ENCODE results near the gene TMA7. TPM values are rescaled to one million over a fixed set of nuclear protein-coding genes. Genes with fewer than 3 reads are reported as not detected.

The TMA7 gene
- total RNA-seq, 2 donors from 2014 or later: 290 to 326 TPM

- no peak for DNase-seq
- H3K27ac Mint-ChIP-seq: no peak overlapping the region
- no peaks in the 10 kb centered on the region for H3K27me3 Mint-ChIP-seq (ENCODE audit: insufficient read depth)
- H3K9me3 ChIP-seq (ENCODE audit: control insufficient read depth, low read length): no peaks in the 10 kb centered on the region
- no peak overlapping the region for H3K4me3 Mint-ChIP-seq
- peaks cover 73% of the 10 kb centered on the region for H3K36me3 ChIP-seq (ENCODE audit: control insufficient read depth, insufficient read depth, low read length)
- TF ChIP-seq CTCF (conservative IDR thresholded peaks at IDR 0.05): no peak
- no peak overlapping the region for H3K4me3 ChIP-seq (ENCODE audit: low read length)
- H3K36me3 Mint-ChIP-seq (ENCODE audit: low read depth): peaks cover 76% of the 10 kb centered on the region
- WGBS, 2 experiments (ENCODE audit: insufficient coverage in 1 of 2, insufficient read length in 1 of 2): 95 to 96% methylated on average over 9 to 14 of the region's 14 CpGs
- no peaks in the 10 kb centered on the region for H3K4me1 ChIP-seq (ENCODE audit: control insufficient read depth, insufficient read depth, low read length)
- no peaks in the 10 kb centered on the region for H3K4me1 Mint-ChIP-seq
- no peaks in the 10 kb centered on the region for H3K9me3 Mint-ChIP-seq
- H3K27me3 ChIP-seq (ENCODE audit: control insufficient read depth, insufficient read depth, low read length, poor library complexity, severe bottlenecking): no peaks in the 10 kb centered on the region
- no peak overlapping the region for H3K9ac ChIP-seq (ENCODE audit: extremely low read depth, low read length, poor library complexity, severe bottlenecking)
- no peak overlapping the region for H3K27ac ChIP-seq (ENCODE audit: low read depth, low read length)
Measured at GRCh38 chr3:48413611-48414010, 26.4 kb upstream of the TMA7 start.

DNA sequence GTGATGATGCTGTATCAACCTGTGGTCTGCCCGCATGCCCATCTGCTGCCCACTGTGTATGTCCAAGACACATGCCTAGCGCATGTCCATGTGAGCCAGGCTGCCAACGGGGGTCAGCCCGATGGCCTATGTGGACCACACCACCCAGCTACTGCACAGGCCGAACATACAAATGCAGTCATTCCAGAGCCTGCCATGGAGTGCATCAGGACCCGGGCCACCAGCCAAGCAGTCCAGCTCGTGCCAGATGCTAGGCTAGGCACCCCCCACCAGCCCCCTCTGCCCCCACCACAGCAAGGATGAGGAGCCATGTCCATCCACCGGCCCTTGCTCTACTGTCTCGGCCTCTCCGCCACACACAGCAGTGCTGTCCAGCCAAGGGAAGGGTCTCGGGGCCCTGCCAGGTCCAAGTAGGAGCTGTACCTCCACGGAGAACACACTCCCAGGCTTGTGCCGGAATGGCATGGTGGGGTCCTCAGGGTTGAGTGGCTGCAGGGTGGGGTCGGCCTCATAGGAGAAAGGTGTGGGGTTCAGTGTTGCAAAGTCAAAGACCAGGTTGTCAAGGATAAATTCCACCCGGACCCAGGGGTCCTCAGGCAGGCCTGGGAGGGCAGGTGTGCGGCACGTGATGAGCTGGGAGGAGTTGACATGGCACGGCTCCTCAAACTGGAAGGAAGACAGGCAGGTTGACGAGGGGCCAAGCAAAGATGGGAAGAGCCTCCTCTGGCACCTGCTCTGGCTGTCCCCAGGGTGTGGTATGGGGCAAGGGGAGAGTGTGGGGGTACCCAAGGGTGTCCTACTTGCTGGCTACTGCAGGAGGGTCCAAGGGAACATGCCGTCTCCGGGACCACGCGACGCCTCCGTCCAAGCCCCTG, 25.4 kb upstream of the TMA7 start:
- no peak overlapping the region for H3K4me3 ChIP-seq (ENCODE audit: low read length)
- no peak overlapping the region for H3K4me3 Mint-ChIP-seq
- no peaks in the 10 kb centered on the region for H3K9me3 ChIP-seq (ENCODE audit: control insufficient read depth, low read length)
- no peak for TF ChIP-seq CTCF (conservative IDR thresholded peaks at IDR 0.05)
- H3K4me1 Mint-ChIP-seq: no peaks in the 10 kb centered on the region
- H3K27me3 Mint-ChIP-seq (ENCODE audit: insufficient read depth): no peaks in the 10 kb centered on the region
- no peak for DNase-seq
- H3K27ac ChIP-seq (ENCODE audit: low read depth, low read length): no peak overlapping the region
- H3K36me3 Mint-ChIP-seq (ENCODE audit: low read depth): peaks cover 77% of the 10 kb centered on the region
- H3K9me3 Mint-ChIP-seq: no peaks in the 10 kb centered on the region
- WGBS, 2 experiments (ENCODE audit: insufficient coverage in 1 of 2, insufficient read length in 1 of 2): 93 to 94% methylated on average over 19 to 25 of the region's 25 CpGs
- H3K9ac ChIP-seq (ENCODE audit: extremely low read depth, low read length, poor library complexity, severe bottlenecking): no peak overlapping the region
- H3K27me3 ChIP-seq (ENCODE audit: control insufficient read depth, insufficient read depth, low read length, poor library complexity, severe bottlenecking): no peaks in the 10 kb centered on the region
- no peak overlapping the region for H3K27ac Mint-ChIP-seq
- no peaks in the 10 kb centered on the region for H3K4me1 ChIP-seq (ENCODE audit: control insufficient read depth, insufficient read depth, low read length)
- H3K36me3 ChIP-seq (ENCODE audit: control insufficient read depth, insufficient read depth, low read length): peaks cover 63% of the 10 kb centered on the region

DNA sequence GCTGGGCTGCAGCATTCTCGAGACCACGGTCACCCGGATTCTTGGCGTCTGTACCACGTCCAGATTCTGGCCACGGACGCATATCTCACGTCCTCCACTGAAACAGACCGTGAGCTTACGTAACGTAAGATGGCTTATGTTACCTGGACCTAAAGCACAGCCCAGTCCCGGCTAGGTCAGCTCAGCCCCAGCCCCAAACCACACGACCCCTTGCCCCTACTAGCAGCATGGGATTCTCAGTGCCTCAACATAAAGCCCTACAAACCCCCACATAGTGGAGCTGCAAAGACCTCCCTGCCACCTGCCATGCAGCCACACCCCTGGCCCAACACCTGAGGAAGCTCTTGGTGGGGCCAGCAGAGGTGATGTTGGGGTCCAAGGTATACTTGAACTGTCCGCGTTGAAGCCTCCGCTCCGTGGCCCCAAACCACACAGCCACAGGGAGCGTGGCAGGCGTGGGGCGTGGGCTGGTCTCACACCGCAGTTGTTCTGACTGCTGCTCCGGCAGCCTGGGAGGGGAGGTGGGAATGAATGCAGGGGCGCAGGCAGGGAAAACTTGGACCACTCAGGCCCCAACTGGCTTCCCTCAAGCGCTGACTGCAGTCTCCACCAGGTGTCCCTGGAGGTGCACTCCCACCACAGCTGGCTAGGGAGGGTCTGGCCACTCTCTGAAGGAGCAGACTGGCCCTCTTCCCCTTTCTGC, 24.7 kb upstream of the TMA7 start:
- TF ChIP-seq CTCF (conservative IDR thresholded peaks at IDR 0.05): peak; percentile 49
- Mint-ChIP-seq H3K27me3 (ENCODE audit: insufficient read depth) (no peaks in the 10 kb centered on the region), H3K4me1 (no peaks in the 10 kb centered on the region), H3K9me3 (no peaks in the 10 kb centered on the region), H3K36me3 (ENCODE audit: low read depth) (peaks cover 75% of the 10 kb centered on the region), H3K27ac (no peak overlapping the region), H3K4me3 (no peak overlapping the region)
- Histone ChIP-seq H3K9ac (ENCODE audit: extremely low read depth, low read length, poor library complexity, severe bottlenecking) (no peak overlapping the region), H3K4me1 (ENCODE audit: control insufficient read depth, insufficient read depth, low read length) (no peaks in the 10 kb centered on the region), H3K9me3 (ENCODE audit: control insufficient read depth, low read length) (no peaks in the 10 kb centered on the region), H3K27ac (ENCODE audit: low read depth, low read length) (no peak overlapping the region), H3K36me3 (ENCODE audit: control insufficient read depth, insufficient read depth, low read length) (peaks cover 58% of the 10 kb centered on the region), H3K27me3 (ENCODE audit: control insufficient read depth, insufficient read depth, low read length, poor library complexity, severe bottlenecking) (no peaks in the 10 kb centered on the region), H3K4me3 (ENCODE audit: low read length) (no peak overlapping the region)
- peak; percentile 67 for DNase-seq
- WGBS, 2 experiments (ENCODE audit: insufficient coverage in 1 of 2, insufficient read length in 1 of 2): 96 to 97% methylated on average over 13 to 24 of the region's 24 CpGs

All from endodermal cell (in vitro differentiated cells).